HG02885 (cell line): ENCODE data around the gene KIF18A.
"Not testable (repeated sequence)": the region's sequence is repeated elsewhere in the genome, so short reads cannot be mapped to it uniquely, and the experiment has no call there.

ENCODE experiments used
- ATAC-seq: cut with Tn5 transposase; IDR thresholded peaks from one replicate; pipeline ENCODE4 v1.9.1; 2021; ENCODE audit warnings: mild to moderate bottlenecking; ENCODE audit not compliant: unreplicated experiment, poor library complexity

The KIF18A gene

DNA sequence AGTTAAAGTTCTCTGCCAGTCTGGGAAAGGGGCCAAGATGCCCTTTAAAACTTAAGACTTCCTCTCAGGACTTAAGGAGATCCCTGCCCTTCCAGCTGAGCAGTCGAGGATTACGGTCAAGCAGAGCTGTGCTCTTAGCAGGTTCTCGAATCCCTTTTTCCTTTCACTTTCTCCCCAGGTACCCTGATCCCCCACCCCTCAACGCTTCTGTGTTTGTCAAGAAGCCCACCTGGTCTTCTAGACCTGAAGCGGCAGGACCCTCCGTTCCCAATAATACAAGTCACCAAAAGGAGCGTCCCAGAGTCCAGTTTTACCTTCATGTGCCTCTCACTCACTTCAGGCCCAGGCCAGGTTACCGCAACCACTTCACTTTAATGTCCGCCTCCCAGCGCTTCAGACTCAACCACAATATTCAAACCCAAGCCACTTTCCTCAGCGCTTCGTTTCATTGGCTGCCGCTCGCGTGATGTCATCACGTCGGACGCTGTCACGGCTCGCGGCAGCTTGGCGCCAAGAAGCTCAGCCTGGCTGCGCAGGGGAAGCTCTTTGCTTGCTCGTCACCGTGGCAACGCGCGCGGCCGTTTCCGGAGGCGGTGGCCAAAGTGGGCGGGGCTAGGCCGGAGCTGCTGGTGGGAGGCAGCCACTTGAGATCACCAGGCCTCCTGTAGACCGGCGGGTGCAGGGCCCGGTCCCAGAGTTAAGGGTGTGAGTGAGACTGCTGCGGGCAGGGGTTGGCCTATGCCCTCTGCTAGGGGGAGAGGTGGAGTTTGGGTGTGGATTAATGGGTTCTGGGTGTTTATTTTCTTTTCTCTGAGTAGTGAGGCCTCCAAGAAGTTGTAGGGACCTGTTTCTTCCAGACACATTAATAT lies at the start of gene KIF18A, which contains the start of gene METTL15:
Gene KIF18A (minus strand): TSS at position 407 of the 869 bp plus-strand sequence. CDS start 10,209 bp downstream, outside the sequence.
Gene METTL15 (plus strand): TSS at position 639 of the 869 bp plus-strand sequence. CDS start 4,947 bp downstream, outside the sequence.
- ATAC-seq: peak; percentile 94

GRCh38 chr11:28153586-28153985 lies 45.6 kb upstream of the KIF18A start:
- no peak for ATAC-seq

DNA sequence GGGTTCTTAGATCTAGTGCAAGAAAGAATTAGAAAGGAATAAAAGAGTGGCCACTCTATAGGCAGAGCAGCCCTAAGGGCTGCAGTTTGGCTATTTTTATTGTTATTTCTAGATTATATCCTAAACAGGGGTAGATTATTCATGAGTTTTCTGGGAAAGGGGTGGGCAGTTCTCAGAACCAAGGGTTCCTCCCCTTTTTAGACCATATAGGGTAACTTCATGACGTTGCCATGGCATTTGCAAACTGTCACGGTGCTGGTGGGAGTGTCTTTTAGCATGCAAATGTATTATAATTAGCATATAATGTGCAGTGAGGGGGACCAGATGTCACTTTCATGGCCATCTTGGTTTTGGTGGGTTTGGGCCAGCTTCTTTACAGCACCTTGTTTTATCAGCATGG lies 44.8 kb upstream of the KIF18A start:
- no peak for ATAC-seq

DNA sequence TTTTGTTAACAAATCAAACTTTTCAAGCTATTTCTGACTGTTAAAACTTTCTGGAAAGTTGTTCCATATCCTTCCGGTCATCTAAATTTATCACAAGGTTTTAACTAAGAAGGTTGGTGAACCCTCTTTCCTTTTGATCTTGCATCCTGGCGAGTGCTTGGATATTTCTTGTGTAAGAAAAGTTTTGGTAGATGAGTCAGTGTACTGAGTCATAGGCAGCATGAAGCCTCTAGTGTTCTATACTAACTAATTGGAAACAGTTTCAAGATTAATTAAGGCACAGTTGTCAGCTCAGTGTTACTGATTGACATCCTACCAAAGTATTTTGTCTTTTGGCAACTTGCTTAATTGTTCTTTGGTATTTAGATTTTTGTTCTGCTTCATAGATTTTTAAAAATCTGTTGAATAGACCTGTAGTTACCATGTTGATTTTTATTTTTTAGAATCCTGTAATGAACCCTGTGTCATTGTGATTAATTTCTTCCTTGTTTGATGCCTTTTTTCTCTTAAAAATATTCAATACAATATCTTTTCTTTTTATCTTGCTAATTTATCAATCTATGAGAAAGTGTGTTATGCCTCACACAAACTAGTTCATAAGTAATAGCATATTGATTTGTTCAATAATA lies 38.3 kb upstream of the KIF18A start:
- no peak for ATAC-seq

- ATAC-seq: no peak
Measured at GRCh38 chr11:28144808-28145207, 36.9 kb upstream of the KIF18A start.

- ATAC-seq: no peak
Measured at GRCh38 chr11:28142724-28143123, 34.8 kb upstream of the KIF18A start.

DNA sequence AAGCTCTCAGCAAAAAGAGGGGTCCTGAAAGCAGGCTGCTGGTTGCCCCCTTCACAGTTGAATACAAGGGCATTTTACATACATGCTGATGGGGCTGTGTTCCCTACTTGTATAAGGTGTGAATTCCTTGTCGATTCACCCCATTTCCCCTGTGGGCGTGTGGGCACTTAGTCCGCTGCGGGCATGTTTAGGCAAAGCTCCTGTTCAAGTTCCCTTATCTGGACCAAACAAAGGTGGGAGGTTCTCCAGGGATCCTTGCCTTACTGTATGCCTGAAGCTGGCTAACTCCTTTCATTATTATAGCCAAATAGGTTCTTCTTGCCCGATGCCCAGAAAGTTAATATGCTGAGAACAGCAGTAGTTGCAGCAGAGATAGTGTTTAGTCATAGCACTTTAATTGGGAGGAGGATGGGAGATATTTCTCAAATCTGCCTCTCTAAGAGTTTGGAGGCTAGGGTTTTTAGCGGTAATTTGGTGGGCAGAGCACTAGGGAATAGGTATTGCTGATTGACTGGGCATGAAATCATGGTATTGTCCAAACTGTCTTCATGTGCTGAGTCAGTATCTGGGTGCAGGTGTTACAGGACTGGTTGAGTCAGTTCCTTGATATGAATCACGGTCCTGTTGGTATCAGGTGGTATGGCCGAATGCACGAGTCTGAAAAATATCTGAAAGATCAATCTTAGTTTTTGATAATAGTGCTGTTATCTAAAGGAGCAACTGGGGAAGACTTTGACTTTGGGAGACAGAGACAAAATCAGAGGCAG lies 32.9 kb upstream of the KIF18A start:
- ATAC-seq: no peak

DNA sequence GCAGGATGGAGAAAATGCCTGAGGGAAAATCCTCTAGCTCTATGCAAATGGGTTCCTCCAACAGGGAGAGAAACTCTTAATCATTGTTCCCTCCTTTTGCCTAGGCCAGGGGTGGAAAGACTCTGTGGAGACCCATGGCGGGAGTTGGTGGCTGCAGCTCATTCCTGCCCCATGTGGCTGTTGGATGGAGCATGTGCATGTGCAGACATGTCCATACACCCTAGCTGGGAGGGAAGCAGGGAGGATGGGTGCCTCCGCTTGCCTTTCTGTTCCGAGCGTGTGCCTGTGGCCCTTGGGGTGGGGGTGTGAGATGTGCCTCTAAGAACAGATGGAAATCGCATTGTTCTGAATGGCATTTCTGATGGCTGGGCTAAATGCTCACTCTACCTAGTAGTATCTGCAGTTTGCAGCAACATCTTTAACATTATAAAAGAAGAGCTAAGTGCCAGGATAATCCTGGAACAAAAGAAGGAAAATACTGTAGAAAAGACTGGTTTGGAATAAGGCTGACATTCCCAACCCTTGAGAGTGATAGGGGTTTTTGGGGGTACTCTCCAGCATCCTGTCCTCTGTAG lies 32.0 kb upstream of the KIF18A start:
- ATAC-seq: no peak

DNA sequence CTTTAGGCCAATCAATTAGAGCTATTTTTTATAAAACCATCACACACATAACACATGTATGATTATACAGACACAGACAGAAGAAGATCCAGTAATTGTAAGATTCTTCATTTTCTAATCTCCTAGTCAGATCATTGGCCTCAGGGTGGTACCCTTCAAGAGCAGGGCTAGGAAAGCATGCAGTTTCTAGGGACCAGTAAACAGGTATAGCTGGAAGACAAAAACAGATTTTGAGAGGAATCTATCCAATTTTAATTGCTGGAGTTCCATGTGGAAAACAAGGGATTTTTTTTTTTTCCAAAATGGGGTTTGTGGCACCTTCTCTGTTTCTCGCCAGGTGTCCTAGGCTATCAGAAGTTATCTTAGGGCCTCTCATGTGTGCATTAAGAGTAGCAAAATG lies 29.9 kb upstream of the KIF18A start:
- ATAC-seq: no peak

DNA sequence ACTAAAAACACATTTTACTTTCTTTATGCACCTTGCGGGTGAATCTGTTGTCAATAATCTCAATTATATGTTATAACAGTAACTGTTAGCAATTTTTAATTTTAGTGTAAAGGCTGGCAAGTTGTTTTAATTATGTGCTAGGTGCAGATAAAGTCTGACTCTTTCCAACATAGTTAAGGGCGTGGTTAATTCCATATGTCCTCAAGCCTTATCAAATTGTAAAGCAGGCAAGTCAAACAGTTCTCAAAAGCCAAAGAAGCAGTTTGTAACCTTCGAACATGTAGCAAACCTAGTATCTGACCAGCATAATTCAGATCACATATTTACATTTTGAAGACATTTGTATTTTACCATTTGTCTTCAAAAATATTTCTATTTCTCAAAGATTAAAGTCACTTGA lies 29.4 kb upstream of the KIF18A start:
- ATAC-seq: no peak

- ATAC-seq: not testable (repeated sequence)
Measured at GRCh38 chr11:28136157-28136556, 28.2 kb upstream of the KIF18A start.

DNA sequence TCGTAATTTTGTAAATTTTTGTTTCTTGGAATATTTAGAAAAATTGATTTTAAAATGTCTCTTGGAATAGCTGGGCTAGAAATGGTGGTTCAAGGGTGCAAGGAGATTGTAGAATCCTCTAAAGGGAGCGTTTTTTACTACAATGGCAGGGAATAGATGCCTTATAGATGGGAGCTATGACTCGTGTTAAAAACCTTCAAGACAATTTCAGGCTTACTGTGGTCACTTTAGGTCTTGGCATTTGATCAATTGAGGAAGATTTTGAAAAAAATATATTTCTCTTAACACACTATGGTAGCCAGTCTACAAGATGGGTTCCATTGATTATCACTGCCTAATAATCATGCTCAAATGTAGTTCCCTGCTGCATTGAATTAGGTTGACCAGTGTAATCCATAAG lies 25.2 kb upstream of the KIF18A start:
- no peak for ATAC-seq

DNA sequence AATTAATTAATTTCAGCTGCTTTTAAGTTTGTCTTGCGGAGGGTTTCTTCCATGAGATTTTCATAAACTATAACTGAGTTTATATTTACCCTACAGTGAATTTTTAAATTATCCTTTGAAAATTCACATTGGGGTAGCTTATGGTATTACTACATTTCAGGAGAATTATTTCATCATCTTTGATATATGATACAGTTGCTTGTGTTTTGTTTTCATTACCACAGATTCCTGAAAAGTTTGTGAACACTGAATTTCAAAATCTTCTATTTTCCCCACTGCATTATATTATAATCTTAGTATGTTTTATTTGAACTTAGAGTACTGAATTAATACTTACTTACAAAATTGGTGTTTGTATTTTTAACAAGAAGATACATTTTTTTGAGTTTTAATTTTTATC lies 24.6 kb upstream of the KIF18A start:
- ATAC-seq: no peak

DNA sequence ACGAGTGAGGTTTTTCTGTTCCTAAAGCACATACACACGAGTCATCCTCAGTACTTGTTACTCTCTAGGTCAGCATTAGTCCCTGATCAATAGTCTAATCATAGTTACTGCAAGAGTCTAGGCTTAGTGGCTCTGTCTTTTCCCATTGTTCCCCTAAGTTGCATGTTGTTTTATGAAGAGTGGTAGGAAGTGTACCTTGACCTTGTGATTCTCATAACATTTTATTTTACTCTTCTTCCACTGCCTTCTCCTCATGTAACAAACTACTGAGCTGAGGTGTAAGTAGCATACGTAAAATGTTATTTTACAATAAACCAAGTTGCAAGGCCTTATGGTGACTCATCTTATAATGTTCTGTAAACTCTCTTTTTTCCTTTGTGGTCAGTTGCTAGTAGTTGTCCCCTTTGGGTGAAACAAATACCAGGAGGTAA lies 15.2 kb upstream of the KIF18A start:
- ATAC-seq: no peak

- ATAC-seq: no peak
Measured at GRCh38 chr11:28117712-28118111, 9.8 kb upstream of the KIF18A start.

DNA sequence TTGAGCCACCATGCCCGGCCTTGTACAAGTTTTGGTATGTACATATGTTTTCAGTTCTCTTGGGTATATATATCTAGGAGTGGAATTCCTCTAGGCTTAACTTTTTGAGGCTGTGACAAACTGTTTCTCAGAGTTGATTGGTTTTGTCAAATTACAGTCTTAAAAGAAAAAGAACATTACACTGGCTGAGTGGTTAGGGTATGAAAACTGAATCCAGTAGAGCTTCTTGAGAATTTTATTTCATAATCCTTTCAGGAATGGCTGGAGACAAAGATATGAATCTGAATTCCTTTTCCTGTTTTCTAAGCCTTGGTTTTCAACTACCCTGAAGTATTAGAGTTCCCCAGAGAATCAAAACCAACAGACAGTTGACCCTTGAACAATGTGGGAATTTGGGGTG lies 6.8 kb upstream of the KIF18A start:
- no peak for ATAC-seq

GRCh38 chr11:28114116-28114515 lies 6.2 kb upstream of the KIF18A start:
- ATAC-seq: no peak

DNA sequence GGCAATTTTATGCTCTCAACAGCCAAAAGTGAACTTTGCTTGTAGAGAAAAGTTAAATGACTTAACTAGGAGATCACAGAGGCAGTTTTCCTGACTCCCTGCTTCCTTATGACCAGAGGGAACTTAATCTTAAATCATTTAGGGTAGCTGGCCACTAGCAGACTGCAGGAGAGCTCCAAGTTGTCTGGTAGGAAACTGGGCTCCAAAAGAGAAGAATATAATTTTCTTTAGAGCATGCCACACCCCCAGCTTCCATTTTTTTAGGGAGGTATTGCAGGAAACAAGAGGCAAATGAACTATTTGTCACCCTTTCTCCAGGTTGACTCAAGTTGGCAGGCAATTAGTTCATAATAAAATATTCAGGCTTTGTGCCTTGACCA lies 2.9 kb upstream of the KIF18A start:
- ATAC-seq: no peak

DNA sequence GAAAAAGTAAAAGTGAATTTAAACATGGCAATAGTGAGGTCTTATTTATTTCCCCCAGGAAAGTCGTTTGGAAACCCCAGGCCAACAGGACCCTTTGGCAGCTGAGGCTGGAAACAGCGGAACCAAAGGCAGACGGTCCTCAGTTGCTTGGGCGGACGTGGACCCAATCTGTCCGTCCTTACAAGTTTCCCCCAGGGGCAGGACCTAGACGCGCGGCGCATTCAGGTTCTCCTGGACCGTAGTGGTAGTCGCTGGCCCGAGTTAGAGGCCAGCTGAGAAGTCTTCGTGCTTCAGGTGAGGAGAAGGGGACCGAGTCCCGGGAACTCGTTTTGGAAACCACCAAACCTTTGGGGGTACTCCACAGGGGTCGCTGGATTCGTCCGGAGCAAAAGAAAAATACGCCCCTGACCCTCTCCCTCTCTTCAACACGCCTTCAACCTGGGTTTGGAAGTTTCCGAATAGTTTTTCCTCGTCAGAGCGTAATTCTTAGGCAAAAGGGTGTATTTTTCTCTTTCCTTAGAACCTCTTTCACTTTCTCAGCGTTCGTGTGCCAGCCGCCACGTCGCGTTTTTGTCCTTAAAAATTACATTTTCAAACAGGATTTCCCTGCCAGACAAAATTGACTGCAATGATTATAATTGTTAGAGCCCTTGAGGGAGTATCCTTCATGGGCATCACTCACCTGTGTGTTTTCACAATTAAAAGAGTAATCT lies 2.3 kb upstream of the KIF18A start:
- peak; percentile 45 for ATAC-seq

DNA sequence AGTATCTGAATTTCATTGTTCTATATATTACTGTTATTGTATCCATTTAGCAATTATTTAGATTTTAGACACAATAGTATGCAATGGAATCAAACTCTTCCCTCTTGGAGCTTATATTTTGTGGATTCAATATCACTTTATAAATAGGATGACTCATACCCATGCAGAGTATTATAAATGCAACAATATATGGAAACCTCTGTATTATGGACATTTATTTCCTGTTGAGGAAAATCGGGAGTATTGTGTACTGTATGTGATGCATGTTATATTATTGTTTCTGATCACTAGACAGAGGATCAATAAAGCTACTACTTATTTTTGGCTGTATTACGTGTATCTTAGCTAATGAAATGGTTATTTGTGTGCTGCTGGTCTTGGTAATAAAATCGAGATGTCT lies 1.0 kb upstream of the KIF18A start:
- no peak for ATAC-seq
